ENCODE results near the gene KDM7A.

Gene KDM7A

DNA sequence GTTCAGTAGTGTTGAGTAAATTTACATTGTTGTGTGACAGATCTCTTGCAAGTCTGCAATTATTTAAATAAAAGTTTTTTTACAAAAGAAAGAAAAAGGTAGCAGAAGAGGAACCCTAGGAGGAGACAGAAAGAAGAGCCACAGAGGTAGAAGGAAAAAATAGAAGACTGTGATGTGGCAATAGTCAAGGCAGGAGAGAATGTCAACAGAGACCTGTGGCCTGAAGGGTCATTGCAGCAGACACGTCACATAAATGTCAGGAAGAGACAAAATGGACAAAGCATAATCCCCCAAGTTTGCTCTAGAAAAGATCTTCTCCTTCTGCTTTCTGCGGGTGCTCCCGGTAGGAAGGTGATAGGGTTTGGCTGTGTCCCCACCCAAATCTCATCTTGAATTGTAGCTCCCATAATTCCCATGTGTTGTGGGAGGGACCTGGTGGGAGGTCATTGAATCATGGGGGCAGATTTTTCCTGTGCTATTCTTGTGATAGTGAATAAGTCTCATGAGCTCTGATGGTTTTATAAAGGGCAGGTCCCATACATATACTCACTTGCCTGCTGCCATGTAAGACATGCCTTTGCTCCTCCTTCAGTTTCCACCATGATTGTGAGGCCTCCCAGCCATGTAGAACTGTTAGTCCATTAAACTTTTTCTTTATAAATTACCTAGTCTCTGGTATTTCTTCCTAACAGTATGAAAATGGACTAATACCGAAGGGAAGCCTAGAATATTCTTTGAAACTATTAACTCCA, 41.1 kb upstream of the KDM7A start:
- no peak overlapping the region for H3K4me3 ChIP-seq (ENCODE audit: low read depth, low read length)
- TF ChIP-seq, protein P1, sequence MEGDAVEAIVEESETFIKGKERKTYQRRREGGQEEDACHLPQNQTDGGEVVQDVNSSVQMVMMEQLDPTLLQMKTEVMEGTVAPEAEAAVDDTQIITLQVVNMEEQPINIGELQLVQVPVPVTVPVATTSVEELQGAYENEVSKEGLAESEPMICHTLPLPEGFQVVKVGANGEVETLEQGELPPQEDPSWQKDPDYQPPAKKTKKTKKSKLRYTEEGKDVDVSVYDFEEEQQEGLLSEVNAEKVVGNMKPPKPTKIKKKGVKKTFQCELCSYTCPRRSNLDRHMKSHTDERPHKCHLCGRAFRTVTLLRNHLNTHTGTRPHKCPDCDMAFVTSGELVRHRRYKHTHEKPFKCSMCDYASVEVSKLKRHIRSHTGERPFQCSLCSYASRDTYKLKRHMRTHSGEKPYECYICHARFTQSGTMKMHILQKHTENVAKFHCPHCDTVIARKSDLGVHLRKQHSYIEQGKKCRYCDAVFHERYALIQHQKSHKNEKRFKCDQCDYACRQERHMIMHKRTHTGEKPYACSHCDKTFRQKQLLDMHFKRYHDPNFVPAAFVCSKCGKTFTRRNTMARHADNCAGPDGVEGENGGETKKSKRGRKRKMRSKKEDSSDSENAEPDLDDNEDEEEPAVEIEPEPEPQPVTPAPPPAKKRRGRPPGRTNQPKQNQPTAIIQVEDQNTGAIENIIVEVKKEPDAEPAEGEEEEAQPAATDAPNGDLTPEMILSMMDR (IDR thresholded peaks at IDR 0.05; ENCODE audit: borderline replicate concordance, insufficient read depth, low read depth, low read length): no peak

DNA sequence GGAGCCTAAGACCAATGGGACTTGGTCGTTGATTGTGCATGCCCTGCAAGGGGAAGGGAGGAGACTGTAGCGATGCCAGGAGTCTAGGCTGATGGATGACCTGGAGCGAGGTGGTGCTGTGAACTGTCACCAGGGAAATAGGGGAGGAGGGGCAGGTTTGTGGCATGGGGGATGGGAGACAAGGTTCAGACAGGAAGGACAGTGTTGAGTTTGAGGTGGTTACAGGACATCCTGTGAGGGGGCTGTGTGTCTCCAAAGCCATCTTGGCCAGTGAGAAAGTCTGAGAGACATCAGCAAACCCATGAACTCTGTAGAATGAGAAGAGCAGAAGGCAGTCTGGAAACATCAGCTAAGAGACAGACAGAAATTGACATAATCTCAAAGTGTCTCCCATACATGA, 38.5 kb upstream of the KDM7A start:
- H3K4me3 ChIP-seq (ENCODE audit: low read depth, low read length): no peak overlapping the region
- TF ChIP-seq, protein P1 (IDR thresholded peaks at IDR 0.05; ENCODE audit: borderline replicate concordance, insufficient read depth, low read depth, low read length): no peak

DNA sequence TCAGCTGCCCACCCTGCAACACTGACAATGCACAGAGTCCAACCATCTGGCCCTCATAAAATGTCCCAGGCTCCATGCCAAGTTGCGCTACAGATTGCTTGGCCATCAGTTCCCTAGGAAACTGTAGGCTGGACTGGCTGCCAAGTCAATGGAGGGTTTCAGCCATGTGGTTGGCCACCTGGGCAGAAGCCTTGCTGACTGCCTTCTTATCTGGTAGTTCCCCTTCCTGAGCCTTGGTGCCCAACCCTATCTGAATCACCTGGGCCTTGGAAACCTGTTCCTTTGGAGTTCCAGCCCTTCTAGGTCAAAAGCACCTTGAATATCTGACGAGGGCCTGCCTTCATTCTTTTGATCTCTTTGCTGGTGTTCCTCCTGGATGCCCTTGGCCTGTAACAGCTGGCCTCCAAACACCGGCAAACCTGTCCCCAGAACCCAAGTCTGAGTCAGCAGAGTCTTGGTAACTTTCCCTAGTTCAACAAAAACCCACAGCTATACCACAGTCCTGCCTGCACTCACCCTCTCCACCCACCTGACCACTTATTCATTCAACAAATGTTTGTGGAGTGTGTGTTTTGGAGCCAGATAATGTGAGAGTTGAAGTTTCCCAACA, 37.4 kb upstream of the KDM7A start:
- TF ChIP-seq, protein P1 (IDR thresholded peaks at IDR 0.05; ENCODE audit: borderline replicate concordance, insufficient read depth, low read depth, low read length): no peak
- no peak overlapping the region for H3K4me3 ChIP-seq (ENCODE audit: low read depth, low read length)

DNA sequence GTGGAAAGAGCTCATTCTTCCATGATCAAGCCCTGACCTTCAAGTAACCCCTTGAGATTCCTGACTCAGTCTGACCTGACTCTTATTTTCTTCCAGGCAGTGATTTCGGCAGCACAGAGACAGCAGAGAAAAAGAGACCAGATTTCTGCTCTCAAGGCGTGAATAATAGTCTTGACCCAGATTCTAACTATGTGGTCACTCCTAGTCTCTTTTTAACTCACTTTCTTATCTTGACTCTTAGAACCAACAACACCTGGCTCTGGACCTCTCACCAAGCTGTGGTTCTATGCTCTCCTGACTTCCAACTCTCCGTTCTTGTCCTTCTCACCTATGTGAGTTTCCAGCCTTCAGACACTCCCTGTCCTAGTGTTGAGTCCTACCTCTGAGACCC, 36.9 kb upstream of the KDM7A start:
- TF ChIP-seq, protein P1 (IDR thresholded peaks at IDR 0.05; ENCODE audit: borderline replicate concordance, insufficient read depth, low read depth, low read length): no peak
- H3K4me3 ChIP-seq (ENCODE audit: low read depth, low read length): no peak overlapping the region

DNA sequence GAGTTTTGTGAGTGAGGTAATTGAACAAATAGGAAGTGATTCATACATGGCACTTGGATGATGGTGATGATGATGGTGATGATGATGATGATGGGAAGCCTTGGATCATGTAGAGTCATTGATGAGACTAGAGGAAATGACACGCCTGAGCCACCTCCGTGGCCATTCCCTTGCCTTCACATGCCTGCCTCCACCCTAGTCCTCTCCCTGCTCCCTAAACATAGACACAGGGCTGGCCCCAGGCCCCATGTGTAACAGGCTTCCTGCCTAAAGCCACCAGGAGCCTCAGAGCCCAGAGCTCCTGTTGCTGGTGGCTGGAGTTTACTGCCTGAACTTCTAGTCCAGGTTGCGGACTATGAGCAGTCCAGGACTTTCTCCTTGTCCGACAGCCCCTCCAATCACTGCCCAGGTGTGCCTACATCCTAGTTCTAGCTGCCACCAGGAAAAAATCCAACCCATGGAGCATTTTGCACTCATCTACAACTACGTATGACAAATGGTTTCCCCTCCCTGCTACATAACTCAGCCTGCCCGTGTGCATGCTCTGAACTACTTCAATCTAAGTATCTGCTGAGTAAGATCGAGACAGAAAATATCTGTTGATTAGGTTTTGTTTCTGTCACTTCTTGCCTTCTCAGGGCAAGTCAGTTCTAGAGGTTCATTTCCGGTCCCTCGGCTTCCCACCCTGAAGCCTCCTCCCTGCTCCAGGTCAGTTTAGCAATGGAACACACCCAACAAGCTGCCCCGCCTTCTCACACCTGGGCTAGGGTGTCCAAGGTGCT, 35.5 kb upstream of the KDM7A start:
- H3K4me3 ChIP-seq (ENCODE audit: low read depth, low read length): no peak overlapping the region
- TF ChIP-seq, protein P1 (IDR thresholded peaks at IDR 0.05; ENCODE audit: borderline replicate concordance, insufficient read depth, low read depth, low read length): no peak

DNA sequence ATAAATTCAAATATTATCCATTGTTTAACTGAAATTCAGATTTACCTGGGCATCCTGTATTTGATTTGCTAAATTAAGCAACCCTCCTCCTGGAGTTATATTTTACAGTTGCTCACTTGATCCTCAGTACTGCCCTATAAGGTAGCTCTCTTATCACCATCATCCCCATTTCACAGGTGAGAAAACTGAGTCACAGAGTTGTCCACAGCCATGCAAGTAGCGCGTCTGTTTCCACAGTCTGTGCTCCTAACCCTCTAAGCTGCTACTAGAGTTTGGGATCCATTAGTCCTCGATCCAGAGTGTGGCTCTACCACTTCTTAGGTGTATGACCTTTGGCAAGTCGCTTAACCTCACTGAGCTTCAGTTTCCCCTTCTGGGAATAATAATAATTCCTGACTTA, 34.9 kb upstream of the KDM7A start:
- no peak overlapping the region for H3K4me3 ChIP-seq (ENCODE audit: low read depth, low read length)
- TF ChIP-seq, protein P1 (IDR thresholded peaks at IDR 0.05; ENCODE audit: borderline replicate concordance, insufficient read depth, low read depth, low read length): no peak
